Suprapubic skin (tissue), 4 donors: ENCODE measurements around the gene KCNH6.

Experiments used
- CTCF ChIP-seq, 2 donors: fragments of 200-600 bp in 1 of 2; fragments of 450-650 bp in 1 of 2; sonication (generic) in 1 of 2; IDR thresholded peaks; one replicate each; pipeline ENCODE4 v1.5.1; 2016 to 2019; ENCODE audit warnings: antibody characterized with exemption in 2 of 2, mild to moderate bottlenecking in 1 of 2, moderate library complexity in 1 of 2
- POLR2A ChIP-seq, 2 donors: fragments of 450-650 bp; IDR thresholded peaks; one replicate each; pipeline ENCODE4 v1.6.1; 2017; ENCODE audit warnings: antibody characterized with exemption in 2 of 2, mild to moderate bottlenecking in 2 of 2, moderate library complexity in 2 of 2
- POLR2AphosphoS5 ChIP-seq, 3 donors: sonication (generic); formaldehyde crosslinking; IDR thresholded peaks; one replicate each; pipeline ENCODE4 v1.6.1; 2017; ENCODE audit warnings: antibody characterized with exemption in 3 of 3

GRCh38 chr17:63503341-63503705, 19.8 kb upstream of the KCNH6 start:
- TF ChIP-seq CTCF (IDR thresholded peaks at IDR 0.05): no peak
- TF ChIP-seq POLR2AphosphoS5 (IDR thresholded peaks at IDR 0.05): no peak
- TF ChIP-seq POLR2A (IDR thresholded peaks at IDR 0.05): no peak
